SJCRH30 (cell line): ENCODE results near the gene NEDD4L. TPM values are rescaled to one million over a fixed set of nuclear protein-coding genes. Genes with fewer than 3 reads are reported as not detected.

Experiments used
- DNase-seq, 2 experiments: peaks; one replicate each; pipeline ENCODE4 v3.0.0-alpha.2; 2015 to 2020
- H3K27ac ChIP-seq: fragments of 250-450 bp; sonication (Bioruptor Pico); 2 replicates; pipeline ENCODE4 v1.5.1; 2020; ENCODE audit warnings: mild to moderate bottlenecking, moderate library complexity
- H3K27me3 ChIP-seq: fragments of 250-450 bp; sonication (Bioruptor Pico); 2 replicates; pipeline ENCODE4 v1.5.1; 2020; ENCODE audit warnings: mild to moderate bottlenecking, moderate library complexity
- H3K36me3 ChIP-seq: fragments of 250-450 bp; sonication (Bioruptor Pico); 2 replicates; pipeline ENCODE4 v1.5.1; 2020; ENCODE audit warnings: mild to moderate bottlenecking, moderate library complexity
- H3K4me1 ChIP-seq: fragments of 250-450 bp; sonication (Bioruptor Pico); 2 replicates; pipeline ENCODE4 v1.5.1; 2020; ENCODE audit warnings: mild to moderate bottlenecking, moderate library complexity
- H3K4me3 ChIP-seq: fragments of 250-450 bp; sonication (Bioruptor Pico); 2 replicates; pipeline ENCODE4 v1.5.1; 2020; ENCODE audit warnings: mild to moderate bottlenecking, moderate library complexity
- H3K9me3 ChIP-seq: fragments of 250-450 bp; sonication (Bioruptor Pico); replicated peaks from 2 replicates; pipeline ENCODE4 v1.5.1; 2020; ENCODE audit warnings: mild to moderate bottlenecking, moderate library complexity
- total RNA-seq: library from RNA; depleted of rRNA; stranded (reverse); fragments of >200 nt; shearing (Covaris generic); gene quantifications from 2 replicates; pipeline ENCODE4 v1.2.3, GENCODE V29; 2014

Gene NEDD4L
- total RNA-seq, 1 experiment from 2014 or later: 29.3 TPM

DNA sequence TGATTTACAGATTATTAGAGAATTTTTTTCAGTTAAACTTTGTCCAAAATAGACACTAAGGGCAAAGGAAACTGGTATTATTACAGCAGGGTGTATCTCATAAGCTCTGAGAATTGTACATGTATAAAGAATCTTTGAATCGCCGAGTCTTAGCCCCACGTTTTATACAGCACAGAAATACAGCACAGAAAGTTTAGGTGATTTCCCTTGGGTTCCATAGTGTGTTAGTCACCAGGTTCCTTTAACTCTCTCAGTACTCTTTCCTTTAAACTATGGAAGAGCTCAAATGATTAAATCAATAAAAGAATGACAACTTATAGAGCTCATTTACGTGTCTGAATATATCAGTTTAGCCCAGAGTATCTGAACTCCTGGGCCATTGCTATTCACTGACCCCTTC, 256.8 kb downstream of the NEDD4L start:
- H3K27me3 ChIP-seq: no peaks in the 10 kb centered on the region
- no peak for DNase-seq
- H3K9me3 ChIP-seq: no peaks in the 10 kb centered on the region
- no peak overlapping the region for H3K27ac ChIP-seq
- no peak overlapping the region for H3K4me3 ChIP-seq
- no peaks in the 10 kb centered on the region for H3K36me3 ChIP-seq
- no peaks in the 10 kb centered on the region for H3K4me1 ChIP-seq

DNA sequence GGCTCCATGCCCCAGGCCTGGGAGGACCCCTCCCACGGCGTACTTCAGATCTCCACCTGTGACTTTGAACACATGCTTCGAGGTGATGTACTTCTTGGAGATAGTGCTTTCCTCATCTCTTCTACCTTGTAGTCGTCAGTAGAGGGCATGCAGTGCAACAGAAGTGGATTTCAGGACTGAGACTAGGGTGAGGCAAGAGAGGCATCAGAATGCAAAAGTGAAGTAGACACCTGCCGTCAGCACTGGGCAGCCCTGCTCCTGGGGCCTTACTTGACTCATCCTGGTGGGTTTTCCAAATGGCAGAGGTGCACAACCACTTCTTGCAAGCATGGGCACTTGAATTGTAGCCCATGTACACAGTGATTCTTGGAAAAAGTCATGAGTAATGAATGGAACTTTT, 258.8 kb downstream of the NEDD4L start:
- Histone ChIP-seq H3K4me1 (no peaks in the 10 kb centered on the region), H3K36me3 (no peaks in the 10 kb centered on the region), H3K9me3 (no peaks in the 10 kb centered on the region), H3K27ac (no peak overlapping the region), H3K4me3 (no peak overlapping the region), H3K27me3 (no peaks in the 10 kb centered on the region)
- DNase-seq: no peak

DNA sequence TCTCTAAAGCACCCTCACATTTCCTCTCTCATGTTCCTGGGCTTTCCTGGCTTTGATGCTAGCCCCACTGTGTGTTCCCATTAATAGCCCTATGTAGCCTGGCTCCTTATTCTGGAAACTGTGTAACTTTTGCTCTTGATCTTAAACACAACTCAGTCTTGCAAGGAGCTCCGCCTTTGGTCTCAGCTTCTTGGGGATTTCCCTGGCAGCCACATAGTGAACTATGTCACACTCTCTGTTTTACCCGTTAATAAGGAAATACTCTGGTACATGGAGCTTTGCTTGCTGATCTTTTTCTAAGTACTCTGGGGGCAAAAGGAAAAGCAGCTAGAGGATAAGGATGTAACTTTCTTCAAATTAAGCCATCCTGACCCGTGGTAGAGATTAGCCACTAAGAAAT, 259.3 kb downstream of the NEDD4L start:
- DNase-seq: no peak
- Histone ChIP-seq H3K9me3 (no peaks in the 10 kb centered on the region), H3K27me3 (no peaks in the 10 kb centered on the region), H3K4me3 (no peak overlapping the region), H3K36me3 (no peaks in the 10 kb centered on the region), H3K27ac (no peak overlapping the region), H3K4me1 (0 out of 2 replicates have a peak, but pooled peaks cover 3% of the 10 kb centered on the region)

DNA sequence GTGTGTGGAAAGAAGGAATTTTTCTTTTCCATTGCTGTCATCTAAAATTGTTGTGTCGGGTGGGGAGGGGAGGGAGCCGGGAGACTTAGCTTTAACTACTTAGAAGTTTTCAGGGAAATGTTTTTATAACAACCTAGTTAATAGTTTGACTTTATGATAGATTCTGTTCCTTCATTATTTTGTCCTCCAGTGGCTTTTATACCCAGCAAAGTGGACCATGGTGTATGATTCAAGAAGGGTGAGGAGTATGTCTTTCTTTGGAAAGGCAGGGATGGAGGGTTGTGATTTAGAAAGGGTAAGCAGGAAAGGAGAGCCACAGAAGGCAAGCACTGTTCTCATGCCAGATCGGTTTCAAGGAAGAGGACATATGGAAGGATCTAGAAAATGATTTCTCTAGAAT, 261.8 kb downstream of the NEDD4L start:
- H3K4me3 ChIP-seq: no peak overlapping the region
- no peak for DNase-seq
- H3K27me3 ChIP-seq: no peaks in the 10 kb centered on the region
- no peaks in the 10 kb centered on the region for H3K36me3 ChIP-seq
- H3K4me1 ChIP-seq: 0 out of 2 replicates have a peak, but pooled peaks cover 3% of the 10 kb centered on the region
- H3K27ac ChIP-seq: no peak overlapping the region
- no peaks in the 10 kb centered on the region for H3K9me3 ChIP-seq

DNA sequence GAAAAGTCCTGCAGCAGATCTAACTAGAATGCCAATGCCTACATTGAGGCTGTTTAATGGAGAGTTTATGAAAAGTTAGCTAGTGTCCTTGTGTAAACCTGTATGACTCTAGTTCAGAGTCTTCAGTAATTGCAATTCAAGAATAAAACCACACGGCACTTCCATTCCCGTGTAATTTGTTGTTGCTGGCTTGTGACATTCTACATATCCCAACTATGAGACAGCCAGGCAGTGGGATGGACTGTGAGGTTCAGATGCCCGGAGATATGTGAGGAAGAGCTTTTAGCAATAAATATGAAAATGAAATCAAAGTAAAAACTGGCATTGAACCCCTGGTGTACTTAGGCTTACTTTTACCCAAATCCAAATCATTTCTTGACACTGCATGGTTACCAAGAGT, 263.4 kb downstream of the NEDD4L start:
- Histone ChIP-seq H3K4me3 (no peak overlapping the region), H3K36me3 (no peaks in the 10 kb centered on the region), H3K4me1 (0 out of 2 replicates have a peak, but pooled peaks cover 3% of the 10 kb centered on the region), H3K9me3 (no peaks in the 10 kb centered on the region), H3K27ac (no peak overlapping the region), H3K27me3 (no peaks in the 10 kb centered on the region)
- no peak for DNase-seq

DNA sequence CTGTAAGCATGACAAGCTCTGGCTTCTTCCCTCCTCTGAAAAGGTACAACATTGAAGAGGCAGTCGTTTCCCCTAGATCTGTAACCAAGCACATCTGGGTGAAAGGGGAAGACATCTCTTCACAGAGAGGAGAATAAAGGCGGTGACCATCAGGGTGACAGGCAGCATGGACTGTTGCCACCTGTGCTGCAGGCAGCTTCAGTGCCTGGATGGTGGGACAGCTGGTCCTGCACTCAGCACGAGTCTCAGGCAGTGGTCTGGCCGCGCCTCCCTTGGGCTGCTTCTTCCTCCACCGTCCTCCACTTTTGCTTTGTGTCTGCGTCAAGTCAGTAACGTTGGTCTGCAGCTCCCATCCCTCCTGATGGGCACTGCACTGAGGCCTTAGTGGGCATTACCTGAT, 264.4 kb downstream of the NEDD4L start:
- Histone ChIP-seq H3K9me3 (no peaks in the 10 kb centered on the region), H3K36me3 (no peaks in the 10 kb centered on the region), H3K4me3 (no peak overlapping the region), H3K27me3 (no peaks in the 10 kb centered on the region), H3K27ac (no peak overlapping the region), H3K4me1 (0 out of 2 replicates have a peak, but pooled peaks cover 3% of the 10 kb centered on the region)
- peak; percentile 37 to 56 for DNase-seq

DNA sequence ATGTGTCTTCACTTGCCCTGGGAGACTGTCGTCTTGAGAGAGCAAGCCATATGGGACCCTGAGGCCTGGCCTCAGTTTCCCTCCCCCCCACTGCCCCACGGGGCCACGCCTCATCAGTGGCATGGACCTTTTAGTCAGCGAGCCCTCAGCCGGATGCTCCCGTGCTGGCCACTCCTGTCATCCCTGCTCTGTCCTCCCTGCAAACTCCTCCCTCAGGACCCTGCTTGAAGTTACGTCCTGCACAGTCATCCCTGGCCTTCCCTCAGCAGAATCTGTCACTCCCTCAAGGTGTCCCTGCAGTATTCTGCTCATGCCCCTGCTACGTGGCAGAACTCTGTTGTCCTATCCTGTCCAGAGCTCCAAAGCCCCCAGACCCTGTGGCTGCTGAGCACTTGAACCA, 265.1 kb downstream of the NEDD4L start:
- no peaks in the 10 kb centered on the region for H3K9me3 ChIP-seq
- H3K4me1 ChIP-seq: peaks cover 3% of the 10 kb centered on the region; the same call in 1 of the 2 replicates
- no peak overlapping the region for H3K27ac ChIP-seq
- H3K27me3 ChIP-seq: no peaks in the 10 kb centered on the region
- H3K36me3 ChIP-seq: no peaks in the 10 kb centered on the region
- no peak overlapping the region for H3K4me3 ChIP-seq
- no peak for DNase-seq

DNA sequence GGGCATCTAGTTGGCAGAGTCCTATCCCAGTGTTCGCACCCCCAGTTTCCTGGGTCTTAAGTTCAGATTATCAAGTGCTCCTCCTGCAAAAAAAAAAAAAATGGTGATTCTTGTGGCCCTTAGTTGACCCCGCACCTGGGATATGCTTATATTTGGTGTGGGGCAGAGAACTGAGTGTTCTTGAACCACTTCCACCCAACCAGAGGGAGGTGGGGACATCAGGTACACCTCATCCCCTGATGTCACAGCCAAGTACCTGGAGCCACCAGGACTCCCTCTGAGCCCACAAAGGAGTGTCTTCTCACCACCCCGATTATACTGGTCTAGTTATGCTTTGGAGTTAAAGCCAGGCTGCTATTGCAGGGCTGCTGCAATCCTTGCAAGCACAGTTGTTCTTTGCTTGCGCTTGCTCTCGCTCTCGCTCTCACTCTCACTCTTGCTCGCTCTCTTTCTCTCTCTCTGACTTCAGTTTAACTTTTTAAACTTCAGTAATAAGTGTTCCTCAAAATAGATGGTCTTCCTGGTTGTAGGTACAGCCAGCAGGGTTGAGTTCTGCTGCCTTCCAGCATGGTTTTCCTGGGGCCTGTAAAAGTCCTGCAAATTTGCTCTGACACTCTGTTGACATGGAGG, 265.7 kb downstream of the NEDD4L start:
- Histone ChIP-seq H3K9me3 (no peaks in the 10 kb centered on the region), H3K4me1 (peaks cover 7% of the 10 kb centered on the region; the same call in 1 of the 2 replicates), H3K4me3 (no peak overlapping the region), H3K27ac (no peak overlapping the region), H3K27me3 (no peaks in the 10 kb centered on the region), H3K36me3 (no peaks in the 10 kb centered on the region)
- no peak for DNase-seq

DNA sequence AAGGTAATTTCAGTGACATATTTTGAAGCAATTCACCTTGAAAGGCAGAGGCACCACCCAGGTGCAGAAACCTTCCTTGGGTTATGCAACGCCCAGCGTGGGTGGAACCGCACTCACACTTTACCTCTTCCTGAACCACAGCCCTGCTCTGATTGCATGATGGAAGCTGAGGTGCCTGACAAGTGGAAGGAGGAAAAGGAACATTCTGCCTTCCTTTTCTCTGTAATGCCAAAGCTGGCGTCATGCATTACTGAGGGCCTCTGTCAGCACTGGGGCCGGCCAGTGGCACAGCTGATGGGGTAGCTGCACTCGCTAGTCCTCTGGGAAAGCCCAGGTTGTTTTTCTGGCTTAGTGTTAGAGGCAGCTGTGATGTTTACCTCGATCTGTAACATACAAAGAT, 266.5 kb downstream of the NEDD4L start:
- DNase-seq: peak; percentile 39 to 41
- H3K9me3 ChIP-seq: no peaks in the 10 kb centered on the region
- peaks cover 7% of the 10 kb centered on the region; the same call in 1 of the 2 replicates for H3K4me1 ChIP-seq
- no peaks in the 10 kb centered on the region for H3K36me3 ChIP-seq
- H3K27me3 ChIP-seq: no peaks in the 10 kb centered on the region
- no peak overlapping the region for H3K27ac ChIP-seq
- H3K4me3 ChIP-seq: no peak overlapping the region

DNA sequence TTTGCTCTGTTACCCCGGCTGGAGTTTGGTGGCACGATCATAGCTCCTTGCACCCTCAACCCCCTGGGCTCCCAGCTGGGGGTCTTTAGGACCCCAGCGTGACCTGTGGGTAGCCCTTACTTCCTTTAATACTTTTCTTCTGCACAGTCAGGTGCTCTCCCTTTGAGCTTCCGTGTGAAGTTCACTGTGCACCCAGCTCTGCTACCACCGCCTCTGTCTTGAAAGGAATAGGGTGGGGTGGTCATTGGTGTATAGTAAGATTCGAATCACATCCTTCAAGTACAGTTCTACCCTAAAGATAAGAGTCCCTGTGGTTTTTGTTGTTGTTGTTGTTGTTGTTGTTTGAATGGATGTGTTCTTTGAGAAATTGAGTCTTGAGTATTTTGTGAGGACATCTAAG, 267.4 kb downstream of the NEDD4L start:
- no peak overlapping the region for H3K27ac ChIP-seq
- no peaks in the 10 kb centered on the region for H3K27me3 ChIP-seq
- no peak overlapping the region for H3K4me3 ChIP-seq
- no peaks in the 10 kb centered on the region for H3K9me3 ChIP-seq
- DNase-seq: no peak
- peaks cover 7% of the 10 kb centered on the region; the same call in 1 of the 2 replicates for H3K4me1 ChIP-seq
- no peaks in the 10 kb centered on the region for H3K36me3 ChIP-seq

DNA sequence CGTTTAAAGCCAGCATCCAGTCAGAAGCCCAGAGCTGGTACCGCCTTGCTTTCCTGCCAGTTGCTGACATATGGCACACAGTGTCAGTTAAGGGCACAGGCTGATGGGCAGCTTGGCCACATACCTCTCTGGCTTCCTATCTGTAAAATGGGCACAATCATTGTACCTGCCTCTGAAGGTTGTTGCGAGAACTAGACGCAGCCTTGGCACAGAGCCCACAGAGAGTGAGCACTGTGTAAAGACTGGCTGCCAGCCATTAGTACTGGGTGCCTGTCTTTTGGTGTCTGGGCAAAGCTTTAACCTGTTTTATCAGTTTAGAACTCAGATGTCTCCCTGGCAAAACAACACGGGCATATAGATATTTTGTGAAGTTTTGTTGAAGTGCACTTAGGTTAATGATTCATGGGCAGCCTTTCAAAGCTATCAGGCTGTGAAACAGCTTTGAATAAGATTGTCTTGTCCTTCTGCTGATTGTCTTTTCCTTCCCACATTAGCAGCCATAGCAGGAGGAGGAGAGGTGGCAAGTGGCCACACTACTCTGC, 269.5 kb downstream of the NEDD4L start:
- Histone ChIP-seq H3K9me3 (no peaks in the 10 kb centered on the region), H3K4me1 (peaks cover 4% of the 10 kb centered on the region; the same call in 1 of the 2 replicates), H3K27me3 (no peaks in the 10 kb centered on the region), H3K36me3 (no peaks in the 10 kb centered on the region), H3K4me3 (no peak overlapping the region), H3K27ac (no peak overlapping the region)
- no peak for DNase-seq

DNA sequence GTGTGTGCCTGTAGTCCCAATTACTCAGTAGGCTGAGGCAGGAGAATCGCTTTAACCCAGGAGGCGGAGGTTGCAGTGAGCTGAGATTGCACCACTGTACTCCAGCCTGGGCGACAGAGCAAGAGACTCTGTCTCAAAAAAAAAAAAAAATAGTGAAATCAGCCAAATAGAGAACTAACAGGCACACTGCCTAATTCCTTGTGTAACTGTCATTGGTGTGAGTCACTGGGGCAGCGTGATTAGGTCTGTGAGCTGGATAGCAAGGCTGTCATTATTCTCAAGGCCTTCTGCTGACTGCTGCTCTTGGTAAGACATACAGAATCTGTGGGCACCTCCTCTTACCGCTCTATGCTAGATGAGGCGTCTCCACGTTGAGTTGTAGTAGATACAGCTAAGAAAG, 270.3 kb downstream of the NEDD4L start:
- Histone ChIP-seq H3K36me3 (no peaks in the 10 kb centered on the region), H3K27me3 (no peaks in the 10 kb centered on the region), H3K9me3 (no peaks in the 10 kb centered on the region), H3K4me3 (no peak overlapping the region), H3K4me1 (peaks cover 4% of the 10 kb centered on the region; the same call in 1 of the 2 replicates), H3K27ac (no peak overlapping the region)
- DNase-seq: peak in 1 of 2 experiments; percentile 12

DNA sequence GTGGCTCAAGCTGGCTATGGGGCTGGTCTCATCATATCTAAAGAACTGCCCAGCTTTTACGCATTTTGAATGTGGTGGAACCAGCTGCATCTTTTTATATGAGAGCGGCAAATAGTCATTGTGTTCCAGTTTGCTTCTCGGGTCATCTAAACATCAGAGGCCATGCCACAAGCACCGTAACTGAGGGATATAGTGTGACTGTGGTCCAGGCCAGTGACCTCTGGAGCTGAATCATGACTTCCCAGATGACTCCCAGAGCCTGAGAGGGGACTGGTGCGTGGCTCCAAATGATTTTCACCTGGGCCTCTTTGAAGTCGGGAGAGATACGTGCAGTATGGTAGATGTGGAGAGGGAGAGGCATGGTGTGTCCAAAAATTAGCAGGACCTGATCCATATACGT, 271.0 kb downstream of the NEDD4L start:
- Histone ChIP-seq H3K27ac (no peak overlapping the region), H3K27me3 (no peaks in the 10 kb centered on the region), H3K9me3 (no peaks in the 10 kb centered on the region), H3K36me3 (no peaks in the 10 kb centered on the region), H3K4me1 (peaks cover 4% of the 10 kb centered on the region; the same call in 1 of the 2 replicates), H3K4me3 (no peak overlapping the region)
- no peak for DNase-seq

DNA sequence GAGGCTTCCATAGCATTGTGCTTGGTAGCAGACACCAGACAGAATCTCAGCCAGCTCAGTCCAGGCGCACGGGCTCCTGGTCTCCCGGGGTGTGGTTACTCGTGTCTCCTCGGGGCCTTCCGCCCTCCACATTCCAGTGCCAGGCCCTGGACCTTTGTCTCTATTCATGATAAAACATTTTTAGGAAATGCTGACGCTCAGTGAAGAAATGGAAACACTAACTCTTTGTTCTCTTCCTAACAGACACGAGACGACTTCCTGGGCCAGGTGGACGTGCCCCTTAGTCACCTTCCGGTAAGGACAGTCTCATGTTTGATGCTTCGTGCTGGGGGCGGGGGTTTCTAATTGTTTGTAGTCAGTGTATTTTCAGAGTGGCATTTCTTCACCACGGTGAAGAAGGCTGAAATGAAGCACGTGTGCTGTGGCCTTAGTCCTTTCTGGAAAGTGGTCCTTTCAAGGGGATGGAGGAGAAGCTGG, 271.8 kb downstream of the NEDD4L start:
- no peaks in the 10 kb centered on the region for H3K27me3 ChIP-seq
- peak in 1 of 2 experiments; percentile 11 for DNase-seq
- no peaks in the 10 kb centered on the region for H3K36me3 ChIP-seq
- H3K27ac ChIP-seq: no peak overlapping the region; the same call in 1 of the 2 replicates
- no peaks in the 10 kb centered on the region for H3K9me3 ChIP-seq
- peaks cover 4% of the 10 kb centered on the region; the same call in 1 of the 2 replicates for H3K4me1 ChIP-seq
- H3K4me3 ChIP-seq: no peak overlapping the region

DNA sequence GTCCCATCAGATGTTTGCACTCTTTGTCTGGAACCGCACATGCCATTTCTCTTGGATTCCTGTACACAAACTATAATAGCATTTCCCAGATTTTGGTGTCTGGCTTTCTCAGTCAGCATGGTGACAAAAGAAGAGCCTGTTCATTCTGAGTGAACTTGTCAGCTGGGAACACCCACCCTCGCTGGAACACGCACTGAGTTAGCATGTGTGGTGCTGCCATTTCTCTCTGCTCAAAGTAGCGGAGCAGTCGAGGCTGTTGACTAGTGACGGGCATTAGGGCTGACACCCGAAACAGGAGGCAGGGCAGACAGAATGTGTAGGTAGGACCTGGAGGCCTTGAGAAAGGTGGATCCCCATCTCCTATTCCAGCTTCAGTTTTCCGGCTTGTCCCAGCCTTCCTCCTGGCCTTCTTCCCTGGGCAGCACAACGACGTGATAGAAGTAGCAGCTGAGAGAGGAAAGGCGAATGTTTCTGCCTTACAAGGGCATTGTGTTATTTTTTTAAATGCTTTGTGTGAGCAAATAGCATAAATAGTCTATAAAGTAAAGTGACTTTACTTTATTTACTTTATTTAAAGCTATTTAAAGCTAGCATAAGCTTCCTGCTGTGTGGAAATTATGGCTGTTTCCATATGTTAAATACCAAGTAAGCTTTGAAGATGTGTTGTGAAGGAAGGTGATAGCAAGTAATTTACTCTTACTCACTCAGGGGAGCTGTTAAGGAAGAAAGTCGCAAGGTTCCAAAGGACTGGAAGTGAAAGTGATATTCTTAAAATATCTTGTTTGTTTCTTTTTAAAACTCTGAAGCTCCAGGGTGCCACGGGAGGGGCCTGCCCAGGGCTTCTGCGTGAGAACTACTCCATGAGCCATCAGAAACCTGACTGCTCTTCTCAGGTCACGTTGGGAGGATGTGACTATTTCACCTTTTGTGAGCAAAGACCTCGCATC, 272.6 kb downstream of the NEDD4L start:
- no peak for DNase-seq
- H3K27ac ChIP-seq: no peak overlapping the region

More for the DNA sequence above, 272.6 kb downstream of the NEDD4L start:
- Histone ChIP-seq H3K4me1 (peaks cover 5% of the 10 kb centered on the region; the same call in 1 of the 2 replicates), H3K27me3 (no peaks in the 10 kb centered on the region), H3K36me3 (no peaks in the 10 kb centered on the region), H3K9me3 (no peaks in the 10 kb centered on the region), H3K4me3 (no peak overlapping the region)
